ENCODE data around the gene TCP11X1.
"Not testable (repeated sequence)": the region's sequence is repeated elsewhere in the genome, so short reads cannot be mapped to it uniquely, and the experiment has no call there.

TCP11X1 gene

GRCh38 chrX:102214986-102215385 is at the start of gene TCP11X1:
TSS of gene TCP11X1 (plus strand) at chrX:102215301.
- H3K4me3 ChIP-seq (ENCODE audit: low read depth in 1 of 2, low read length in 2 of 2); H3K4me1 ChIP-seq (ENCODE audit: insufficient read depth, low read length); H3K9me3 ChIP-seq (ENCODE audit: low read length); H3K9ac ChIP-seq (ENCODE audit: low read length); H3K27me3 ChIP-seq (ENCODE audit: control insufficient read depth in 1 of 2, insufficient read depth in 2 of 2, low read length in 2 of 2); H3K27ac ChIP-seq (ENCODE audit: low read depth, low read length); H3K36me3 ChIP-seq (ENCODE audit: insufficient read depth, low read length): not testable (repeated sequence)

- Histone ChIP-seq H3K27me3 (ENCODE audit: control insufficient read depth in 1 of 2, insufficient read depth in 2 of 2, low read length in 2 of 2) (no peaks in the 10 kb centered on the region), H3K36me3 (ENCODE audit: insufficient read depth, low read length) (no peaks in the 10 kb centered on the region), H3K4me3 (ENCODE audit: low read depth in 1 of 2, low read length in 2 of 2) (no peak overlapping the region), H3K27ac (ENCODE audit: low read depth, low read length) (no peak overlapping the region), H3K9ac (ENCODE audit: low read length) (no peak overlapping the region), H3K9me3 (ENCODE audit: low read length) (no peaks in the 10 kb centered on the region), H3K4me1 (ENCODE audit: insufficient read depth, low read length) (no peaks in the 10 kb centered on the region)
These were observed 29.0 kb upstream of the TCP11X1 start for GRCh38 chrX:102185967-102186720.

GRCh38 chrX:102207940-102208339 is 7.2 kb upstream of the TCP11X1 start:
- not testable (repeated sequence) for H3K9ac ChIP-seq (ENCODE audit: low read length); H3K4me1 ChIP-seq (ENCODE audit: insufficient read depth, low read length); H3K36me3 ChIP-seq (ENCODE audit: insufficient read depth, low read length); H3K27me3 ChIP-seq (ENCODE audit: control insufficient read depth in 1 of 2, insufficient read depth in 2 of 2, low read length in 2 of 2); H3K4me3 ChIP-seq (ENCODE audit: low read depth in 1 of 2, low read length in 2 of 2); H3K9me3 ChIP-seq (ENCODE audit: low read length); H3K27ac ChIP-seq (ENCODE audit: low read depth, low read length)

DNA sequence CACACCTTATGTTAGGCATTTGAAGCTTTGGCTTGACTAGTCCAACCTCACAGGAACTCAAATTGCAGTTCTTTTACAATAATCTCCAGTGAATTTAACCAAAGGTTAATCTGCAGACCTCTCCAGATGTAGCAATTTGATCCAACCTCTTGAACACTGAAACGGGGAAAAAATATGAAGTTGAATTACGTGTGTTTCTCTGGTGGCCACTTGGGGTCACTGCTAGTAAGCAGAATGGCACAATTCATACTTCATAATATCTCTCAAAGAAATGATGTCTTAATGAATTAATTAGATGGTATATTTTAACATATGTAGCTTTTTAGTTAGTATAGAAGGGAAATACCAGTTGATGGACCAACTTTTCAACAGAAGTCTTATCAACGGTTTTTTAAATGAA is 1.4 kb downstream of the TCP11X1 start:
- H3K36me3 ChIP-seq (ENCODE audit: insufficient read depth, low read length); H3K4me3 ChIP-seq (ENCODE audit: low read depth in 1 of 2, low read length in 2 of 2); H3K27ac ChIP-seq (ENCODE audit: low read depth, low read length): not testable (repeated sequence)

GRCh38 chrX:102235678-102236077 is 20.6 kb downstream of the TCP11X1 start:
- H3K27ac ChIP-seq (ENCODE audit: low read depth, low read length); H3K36me3 ChIP-seq (ENCODE audit: insufficient read depth, low read length); H3K9ac ChIP-seq (ENCODE audit: low read length); H3K27me3 ChIP-seq (ENCODE audit: control insufficient read depth in 1 of 2, insufficient read depth in 2 of 2, low read length in 2 of 2); H3K4me3 ChIP-seq (ENCODE audit: low read depth in 1 of 2, low read length in 2 of 2); H3K9me3 ChIP-seq (ENCODE audit: low read length); H3K4me1 ChIP-seq (ENCODE audit: insufficient read depth, low read length): not testable (repeated sequence)

More for the DNA sequence above, 1.4 kb downstream of the TCP11X1 start:
- H3K9me3 ChIP-seq (ENCODE audit: low read length); H3K4me1 ChIP-seq (ENCODE audit: insufficient read depth, low read length); H3K9ac ChIP-seq (ENCODE audit: low read length); H3K27me3 ChIP-seq (ENCODE audit: control insufficient read depth in 1 of 2, insufficient read depth in 2 of 2, low read length in 2 of 2): not testable (repeated sequence)

GRCh38 chrX:102240265-102240664 is 25.2 kb downstream of the TCP11X1 start:
- not testable (repeated sequence) for H3K4me3 ChIP-seq (ENCODE audit: low read depth in 1 of 2, low read length in 2 of 2)

DNA sequence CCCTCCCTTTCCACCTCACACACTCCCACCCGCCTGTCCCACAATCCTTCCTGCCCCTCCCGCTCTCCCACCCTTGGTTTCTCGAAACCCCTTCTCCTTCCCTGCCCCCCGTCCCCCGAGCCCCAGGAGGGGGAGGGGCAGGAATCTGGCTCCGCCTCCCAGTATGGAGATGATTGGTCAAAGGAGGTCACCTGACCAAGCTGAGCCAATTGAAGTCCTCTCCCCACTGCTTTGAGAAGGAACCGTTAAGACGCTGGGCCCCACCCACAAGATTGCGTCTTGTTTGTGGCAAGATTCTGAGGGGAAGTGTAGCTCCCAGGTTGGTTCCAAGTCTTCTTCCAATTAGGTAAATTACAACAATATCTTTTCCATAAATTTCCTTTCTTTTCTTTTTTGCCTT is 31.8 kb downstream of the TCP11X1 start, which contains the start of gene NXF2:
TSS of gene NXF2 (plus strand) at position 275 of the 400 bp plus-strand sequence. CDS start 59,912 bp downstream, outside the sequence.
- not testable (repeated sequence) for H3K27me3 ChIP-seq (ENCODE audit: control insufficient read depth in 1 of 2, insufficient read depth in 2 of 2, low read length in 2 of 2); H3K27ac ChIP-seq (ENCODE audit: low read depth, low read length); H3K9ac ChIP-seq (ENCODE audit: low read length); H3K4me1 ChIP-seq (ENCODE audit: insufficient read depth, low read length); H3K36me3 ChIP-seq (ENCODE audit: insufficient read depth, low read length); H3K9me3 ChIP-seq (ENCODE audit: low read length); H3K4me3 ChIP-seq (ENCODE audit: low read depth in 1 of 2, low read length in 2 of 2)

More at GRCh38 chrX:102240265-102240664, 25.2 kb downstream of the TCP11X1 start:
- H3K9me3 ChIP-seq (ENCODE audit: low read length); H3K27me3 ChIP-seq (ENCODE audit: control insufficient read depth in 1 of 2, insufficient read depth in 2 of 2, low read length in 2 of 2); H3K27ac ChIP-seq (ENCODE audit: low read depth, low read length); H3K36me3 ChIP-seq (ENCODE audit: insufficient read depth, low read length); H3K9ac ChIP-seq (ENCODE audit: low read length); H3K4me1 ChIP-seq (ENCODE audit: insufficient read depth, low read length): not testable (repeated sequence)

DNA sequence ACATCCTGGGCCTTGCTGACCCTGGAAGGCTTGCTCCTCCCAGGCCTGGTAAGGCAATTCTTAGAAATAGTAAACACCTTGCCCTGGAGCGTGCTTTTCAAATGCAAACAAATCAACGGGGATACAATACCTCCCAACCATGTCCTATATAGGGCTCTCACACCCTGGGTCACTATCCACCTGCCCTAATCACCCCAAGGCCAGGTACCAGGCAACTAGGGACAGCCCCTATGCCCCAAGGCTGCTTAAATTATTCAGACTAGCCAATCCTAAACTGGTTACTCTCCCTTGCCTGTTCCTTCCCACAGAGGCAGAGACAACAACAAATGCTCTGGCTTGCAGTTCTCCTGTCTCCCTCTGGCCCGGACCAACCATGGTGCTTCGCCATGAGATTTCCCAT is 57.1 kb downstream of the TCP11X1 start:
- H3K9me3 ChIP-seq (ENCODE audit: low read length); H3K4me1 ChIP-seq (ENCODE audit: insufficient read depth, low read length); H3K36me3 ChIP-seq (ENCODE audit: insufficient read depth, low read length); H3K9ac ChIP-seq (ENCODE audit: low read length); H3K4me3 ChIP-seq (ENCODE audit: low read depth in 1 of 2, low read length in 2 of 2); H3K27me3 ChIP-seq (ENCODE audit: control insufficient read depth in 1 of 2, insufficient read depth in 2 of 2, low read length in 2 of 2); H3K27ac ChIP-seq (ENCODE audit: low read depth, low read length): not testable (repeated sequence)
